ENCODE results near the gene SMAD2. TPM values are rescaled to one million over a fixed set of nuclear protein-coding genes. Genes with fewer than 3 reads are reported as not detected.
"Not testable (repeated sequence)": the region's sequence is repeated elsewhere in the genome, so short reads cannot be mapped to it uniquely, and the experiment has no call there.

The SMAD2 gene
- 100 to 1,000 TPM in 1 of 2 donors, 10 to 100 TPM in 1; 92.1 to 102 TPM for total RNA-seq

DNA sequence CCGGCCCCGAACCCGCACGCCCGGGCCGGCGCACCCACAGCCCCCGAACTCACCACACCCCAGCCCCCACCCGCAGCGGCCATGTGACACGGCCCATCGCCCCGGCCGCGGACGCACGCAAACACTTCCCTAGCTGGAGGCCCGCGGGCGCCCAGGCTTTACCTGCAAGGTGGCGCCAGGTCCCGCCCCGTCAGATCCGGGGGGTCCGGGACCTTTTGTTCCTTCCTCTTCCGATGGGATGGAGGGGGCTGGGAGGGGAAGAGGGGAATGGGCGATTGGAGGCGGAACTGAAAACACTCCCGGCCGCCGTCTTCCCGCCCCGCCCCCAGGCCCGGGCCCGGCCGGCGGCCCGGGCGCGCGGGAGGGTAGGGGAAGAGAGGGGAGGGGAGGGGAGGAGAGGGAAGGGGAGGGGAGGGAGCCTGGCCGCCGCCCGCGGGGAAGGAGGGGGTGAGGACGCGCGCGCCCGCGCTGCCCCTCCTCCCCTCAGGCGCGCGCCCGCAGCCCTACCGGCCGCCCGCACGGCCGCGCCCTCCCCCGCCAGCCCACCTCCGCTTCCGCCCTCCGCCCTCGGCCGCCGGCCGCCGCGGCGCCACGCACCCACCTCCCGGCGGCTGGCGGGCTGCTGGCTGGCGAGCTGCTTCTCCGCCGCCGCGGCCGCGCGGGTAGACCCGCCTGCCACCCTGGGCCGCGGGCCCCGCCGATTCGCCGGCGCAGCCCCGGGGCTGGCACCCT, at the start of gene SMAD2:
TSS of gene SMAD2 (minus strand) at position 461 of the 732 bp plus-strand sequence. CDS start 33,903 bp downstream, outside the sequence.
- Mint-ChIP-seq H3K9me3 (no peaks in the 10 kb centered on the region), H3K36me3 (no peaks in the 10 kb centered on the region), H3K27me3 (peaks cover 0 to 3% of the 10 kb centered on the region in 2 donors), H3K4me1 (ENCODE audit: low read depth in 2 of 2) (peaks cover 43 to 44% of the 10 kb centered on the region in 2 donors), H3K27ac (peak within 1 kb of the TSS; percentile 44 to 83), H3K4me3 (peak within 1 kb of the TSS; percentile 95)
- DNase-seq (ENCODE audit: low spot score) (peak; percentile 92), ATAC-seq (peak; percentile 85 to 89)

DNA sequence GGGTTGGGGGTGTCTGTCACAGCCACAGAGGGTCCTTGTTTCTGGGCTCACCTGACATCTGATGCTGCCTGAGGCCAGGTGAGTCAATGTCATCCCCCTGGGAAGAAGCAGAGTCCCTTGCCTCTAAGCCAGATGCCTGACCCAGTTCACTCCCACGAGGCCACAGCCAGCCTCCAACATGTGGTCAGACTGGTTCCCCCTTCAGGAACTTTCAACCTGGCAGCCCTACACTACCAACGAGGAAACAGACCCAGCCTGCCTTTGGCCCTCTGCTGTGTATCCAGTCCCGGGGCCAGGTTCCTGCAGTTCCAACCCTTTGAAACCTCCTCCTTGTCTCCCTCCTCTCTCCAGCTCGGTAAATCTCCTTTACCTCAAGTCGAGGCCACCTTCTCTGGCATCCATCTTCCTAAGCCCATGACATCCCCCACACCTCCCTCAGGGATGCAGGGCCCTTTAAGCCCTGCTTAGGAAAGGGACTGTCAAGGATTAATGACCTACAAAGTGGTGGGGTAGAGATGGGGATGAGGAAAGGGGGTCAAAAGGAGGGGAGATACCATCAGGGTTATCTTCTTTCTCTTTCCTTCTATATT, 49.2 kb upstream of the SMAD2 start:
- no peaks in the 10 kb centered on the region for H3K9me3 Mint-ChIP-seq
- ATAC-seq (no peak), DNase-seq (ENCODE audit: low spot score) (no peak)
- H3K36me3 Mint-ChIP-seq, result no peaks in the 10 kb centered on the region
- no peaks in the 10 kb centered on the region for H3K4me1 Mint-ChIP-seq (ENCODE audit: low read depth in 2 of 2)
- peaks cover 0 to 8% of the 10 kb centered on the region in 2 donors for H3K27me3 Mint-ChIP-seq
- no peak overlapping the region for H3K4me3 Mint-ChIP-seq
- H3K27ac Mint-ChIP-seq, result no peak overlapping the region

DNA sequence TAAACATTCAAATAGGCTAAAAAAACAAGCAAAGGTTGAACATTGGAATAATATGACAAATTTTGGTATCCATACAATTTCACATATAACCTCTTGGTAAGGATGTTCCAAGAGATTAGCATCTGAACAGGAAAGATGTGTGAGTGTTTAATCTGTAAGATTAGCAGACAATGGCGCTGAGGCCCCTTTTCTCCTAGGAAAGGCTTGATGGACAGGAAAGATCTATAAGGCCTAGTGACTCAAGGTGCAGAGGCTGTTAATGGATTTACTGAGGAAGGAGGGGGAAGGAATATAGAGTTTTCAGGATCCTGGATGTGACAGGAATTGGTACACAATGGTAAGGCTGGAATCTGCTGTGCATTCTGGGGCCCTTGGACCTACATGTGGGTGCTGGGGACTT, 48.1 kb upstream of the SMAD2 start:
- Mint-ChIP-seq H3K36me3 (no peaks in the 10 kb centered on the region), H3K4me3 (no peak overlapping the region), H3K27me3 (peaks cover 7 to 14% of the 10 kb centered on the region in 2 donors), H3K9me3 (no peaks in the 10 kb centered on the region), H3K4me1 (ENCODE audit: low read depth in 2 of 2) (no peaks in the 10 kb centered on the region), H3K27ac (no peak overlapping the region)
- no peak for ATAC-seq
- DNase-seq (ENCODE audit: low spot score), result no peak

DNA sequence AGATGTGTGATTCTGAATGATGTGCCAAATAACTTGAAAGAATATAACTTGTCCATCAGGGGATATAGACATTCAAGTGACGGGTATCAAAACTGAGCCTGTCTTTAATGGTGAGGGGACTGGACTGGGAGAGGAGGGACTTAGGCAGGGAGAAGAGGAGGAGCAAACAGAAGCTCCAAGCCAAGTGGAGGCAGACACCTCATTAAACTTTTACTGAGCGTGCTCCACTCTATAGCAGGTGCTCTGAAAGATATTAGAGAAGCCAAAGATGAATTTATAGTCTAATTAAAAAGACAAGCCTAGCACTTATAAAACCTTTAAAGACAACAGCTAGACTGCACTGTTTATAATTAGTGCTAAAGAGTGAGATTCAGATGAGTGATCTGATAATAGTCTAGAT, 47.7 kb upstream of the SMAD2 start:
- no peak for ATAC-seq
- no peaks in the 10 kb centered on the region for H3K9me3 Mint-ChIP-seq
- H3K4me1 Mint-ChIP-seq (ENCODE audit: low read depth in 2 of 2), result no peaks in the 10 kb centered on the region

DNA sequence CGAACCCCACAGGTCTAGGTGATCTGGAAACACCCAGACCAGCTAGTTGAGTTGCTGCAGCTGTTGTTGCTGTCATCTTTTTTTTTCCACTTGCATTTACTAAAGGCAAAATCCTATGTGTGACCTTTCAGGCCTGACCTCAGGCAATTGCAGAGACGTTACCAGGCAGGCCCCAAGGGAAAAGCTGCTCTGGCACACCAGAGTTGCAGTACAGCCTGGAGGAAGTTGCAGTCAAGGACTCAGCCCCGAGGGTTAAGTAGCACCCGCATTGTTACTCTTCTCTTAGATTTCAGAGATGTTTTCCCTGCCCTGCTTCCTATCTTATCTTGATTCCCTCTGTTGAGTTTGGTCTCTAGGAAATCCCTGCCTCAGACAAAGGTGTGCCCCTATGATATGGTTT, 45.2 kb upstream of the SMAD2 start:
- no peak overlapping the region for H3K27ac Mint-ChIP-seq
- peaks cover 0 to 7% of the 10 kb centered on the region in 2 donors for H3K4me1 Mint-ChIP-seq (ENCODE audit: low read depth in 2 of 2)
- ATAC-seq (no peak), DNase-seq (ENCODE audit: low spot score) (no peak)
- H3K9me3 Mint-ChIP-seq, result no peaks in the 10 kb centered on the region
- peaks cover 15 to 26% of the 10 kb centered on the region in 2 donors for H3K27me3 Mint-ChIP-seq
- H3K4me3 Mint-ChIP-seq, result no peak overlapping the region
- H3K36me3 Mint-ChIP-seq, result no peaks in the 10 kb centered on the region

More for the DNA sequence above, 47.7 kb upstream of the SMAD2 start:
- Mint-ChIP-seq H3K36me3 (no peaks in the 10 kb centered on the region), H3K4me3 (no peak overlapping the region), H3K27ac (no peak overlapping the region), H3K27me3 (peaks cover 9 to 16% of the 10 kb centered on the region in 2 donors)
- no peak for DNase-seq (ENCODE audit: low spot score)

DNA sequence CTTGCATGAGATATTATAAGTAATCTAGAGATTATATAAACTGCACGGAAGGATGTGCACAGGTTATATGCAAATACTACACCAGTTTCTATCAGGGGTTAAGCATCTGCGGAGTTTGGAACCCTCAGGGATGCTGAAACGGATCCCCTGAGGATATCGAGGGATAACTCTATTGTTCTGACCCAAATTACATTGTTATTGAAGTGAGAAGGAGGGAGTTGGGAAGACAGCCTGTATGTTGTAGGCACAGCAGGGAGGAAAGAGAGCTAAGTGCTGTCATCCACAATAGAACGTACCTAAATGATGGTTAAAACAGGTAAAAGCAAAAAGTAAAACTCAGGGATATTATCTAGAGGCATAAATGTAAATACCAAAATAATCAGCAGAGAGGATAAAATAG, 44.6 kb upstream of the SMAD2 start:
- Mint-ChIP-seq H3K27me3 (peaks cover 15 to 26% of the 10 kb centered on the region in 2 donors), H3K36me3 (no peaks in the 10 kb centered on the region), H3K4me1 (ENCODE audit: low read depth in 2 of 2) (peaks cover 0 to 11% of the 10 kb centered on the region in 2 donors), H3K27ac (no peak overlapping the region), H3K9me3 (no peaks in the 10 kb centered on the region), H3K4me3 (no peak overlapping the region)
- ATAC-seq (no peak), DNase-seq (ENCODE audit: low spot score) (no peak)

DNA sequence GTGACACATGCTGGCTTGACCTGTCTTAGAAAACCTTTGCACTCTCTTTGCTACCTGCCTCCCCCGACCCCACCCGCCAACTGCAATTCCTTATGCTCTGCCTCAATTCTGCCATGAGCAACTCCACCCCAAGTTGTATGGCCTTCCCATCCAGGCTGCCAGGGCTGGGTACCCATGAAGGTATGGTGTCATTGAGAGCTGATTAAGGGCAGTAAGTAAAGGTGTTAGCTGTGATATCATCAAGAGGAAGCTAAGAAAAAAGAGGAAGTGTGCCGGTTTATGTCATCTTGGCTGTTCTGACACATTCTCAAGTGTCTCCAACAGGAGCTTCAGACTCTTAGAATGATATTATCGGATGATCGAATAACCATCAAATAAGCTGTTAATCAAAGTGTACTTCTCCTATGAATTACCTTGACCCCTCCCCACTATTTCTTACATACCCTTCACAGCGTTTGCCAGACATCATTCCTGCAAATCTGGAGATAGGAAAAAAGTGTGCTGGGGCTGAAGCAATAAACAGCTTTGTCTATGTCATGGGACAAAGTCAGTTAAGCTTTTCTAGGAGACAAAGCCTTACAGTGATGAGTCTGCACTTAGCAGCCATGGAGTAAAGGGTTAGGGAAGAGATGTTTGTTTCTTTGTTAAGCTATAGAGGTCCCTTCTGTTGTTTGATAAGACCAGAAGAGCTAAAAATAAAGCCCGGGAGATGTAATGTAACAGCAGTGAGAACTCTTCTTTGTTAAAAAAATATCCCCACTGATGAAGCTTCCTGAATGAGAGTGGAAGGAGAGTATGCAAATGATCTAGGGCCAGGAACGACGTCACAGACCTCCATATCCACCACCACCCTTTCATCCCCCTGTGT, 40.4 kb upstream of the SMAD2 start:
- DNase-seq (ENCODE audit: low spot score), result no peak
- peaks cover 0 to 12% of the 10 kb centered on the region in 2 donors for H3K4me1 Mint-ChIP-seq (ENCODE audit: low read depth in 2 of 2)
- H3K36me3 Mint-ChIP-seq, result no peaks in the 10 kb centered on the region
- H3K9me3 Mint-ChIP-seq, result no peaks in the 10 kb centered on the region
- H3K4me3 Mint-ChIP-seq, result no peak overlapping the region
- H3K27ac Mint-ChIP-seq, result no peak overlapping the region
- H3K27me3 Mint-ChIP-seq, result peaks cover 15 to 19% of the 10 kb centered on the region in 2 donors
- ATAC-seq, result no peak

DNA sequence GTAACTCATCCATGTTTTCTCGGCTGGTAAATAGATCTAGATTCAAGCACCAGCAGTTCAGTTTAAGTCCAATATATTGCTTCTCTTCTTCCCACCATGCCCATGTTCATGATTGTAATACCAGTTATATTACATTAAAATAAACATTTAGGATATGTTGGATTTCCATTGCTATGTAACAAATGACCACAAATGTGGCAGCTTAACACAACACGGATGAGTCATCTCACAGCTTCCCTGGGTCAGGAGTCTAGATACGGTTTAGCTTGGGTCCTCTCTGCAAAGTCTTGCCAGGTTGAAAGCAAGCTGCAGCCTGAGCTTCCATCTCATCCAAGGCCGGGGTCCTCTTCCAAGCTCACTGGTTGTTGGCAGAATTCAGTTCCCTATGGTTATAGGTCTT, 39.4 kb upstream of the SMAD2 start:
- H3K4me1 Mint-ChIP-seq (ENCODE audit: low read depth in 2 of 2), result peaks cover 0 to 12% of the 10 kb centered on the region in 2 donors
- no peak overlapping the region for H3K4me3 Mint-ChIP-seq
- peaks cover 15 to 18% of the 10 kb centered on the region in 2 donors for H3K27me3 Mint-ChIP-seq
- no peaks in the 10 kb centered on the region for H3K36me3 Mint-ChIP-seq
- no peak overlapping the region for H3K27ac Mint-ChIP-seq
- no peaks in the 10 kb centered on the region for H3K9me3 Mint-ChIP-seq
- ATAC-seq, result no peak
- DNase-seq (ENCODE audit: low spot score), result no peak

DNA sequence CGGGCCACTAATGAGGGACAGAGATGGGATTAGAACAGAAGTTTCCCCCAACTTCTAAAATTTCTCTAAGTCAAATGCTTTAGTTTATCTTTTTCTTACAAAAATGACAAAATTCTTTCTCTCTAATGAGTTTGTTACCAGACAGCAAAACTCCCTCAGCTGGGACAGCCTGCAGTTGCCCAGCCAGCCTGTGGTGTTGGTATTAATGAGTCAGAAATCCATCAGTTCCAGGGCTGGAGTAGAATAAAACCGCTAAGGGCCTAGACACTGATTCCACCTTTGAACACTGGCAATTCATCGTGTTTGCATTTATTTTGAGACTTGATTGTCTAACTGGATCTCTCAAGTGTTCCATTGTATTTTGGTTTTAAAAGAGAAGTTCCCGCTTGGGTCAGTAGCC, 38.3 kb upstream of the SMAD2 start:
- no peak overlapping the region for H3K4me3 Mint-ChIP-seq
- H3K4me1 Mint-ChIP-seq (ENCODE audit: low read depth in 2 of 2), result peaks cover 0 to 12% of the 10 kb centered on the region in 2 donors
- DNase-seq (ENCODE audit: low spot score) (no peak), ATAC-seq (no peak)
- H3K36me3 Mint-ChIP-seq, result no peaks in the 10 kb centered on the region
- H3K27ac Mint-ChIP-seq, result no peak overlapping the region
- H3K9me3 Mint-ChIP-seq, result no peaks in the 10 kb centered on the region
- peaks cover 8 to 13% of the 10 kb centered on the region in 2 donors for H3K27me3 Mint-ChIP-seq

DNA sequence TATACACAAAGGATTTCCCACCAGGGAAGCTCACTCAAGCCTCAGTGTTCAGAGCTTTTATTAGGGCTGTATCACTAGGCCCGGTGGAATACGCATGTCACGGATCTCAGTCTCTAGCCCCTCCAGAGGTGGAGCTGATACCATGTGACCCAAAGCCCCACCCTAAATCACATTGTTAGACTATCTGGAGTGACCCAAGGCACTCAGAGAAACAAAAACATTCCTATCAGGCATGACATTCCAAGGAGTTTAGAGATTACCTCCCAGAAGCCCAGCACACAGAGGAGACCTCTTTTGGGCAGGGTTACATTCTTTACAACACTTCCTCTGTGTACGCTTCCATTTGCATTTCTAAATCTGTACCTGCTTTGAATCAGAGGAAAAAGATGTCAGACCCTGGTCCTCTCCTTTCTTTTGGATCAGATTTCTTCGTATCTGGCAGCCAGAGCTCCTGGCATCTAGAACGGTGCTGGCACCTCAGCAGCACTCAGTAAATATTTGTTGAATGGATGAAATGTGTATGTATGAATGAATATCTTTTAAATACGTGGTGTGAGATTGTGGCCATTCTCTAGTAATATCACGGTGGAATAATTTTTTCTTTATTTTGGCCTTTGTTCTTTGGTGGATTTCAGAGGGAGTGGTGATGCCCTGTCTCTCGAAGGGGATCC, 37.7 kb upstream of the SMAD2 start:
- Mint-ChIP-seq H3K4me1 (ENCODE audit: low read depth in 2 of 2) (peaks cover 0 to 12% of the 10 kb centered on the region in 2 donors), H3K9me3 (no peaks in the 10 kb centered on the region), H3K27me3 (peaks cover 5 to 10% of the 10 kb centered on the region in 2 donors), H3K27ac (no peak overlapping the region), H3K36me3 (no peaks in the 10 kb centered on the region), H3K4me3 (no peak overlapping the region)
- DNase-seq (ENCODE audit: low spot score) (no peak), ATAC-seq (no peak)

DNA sequence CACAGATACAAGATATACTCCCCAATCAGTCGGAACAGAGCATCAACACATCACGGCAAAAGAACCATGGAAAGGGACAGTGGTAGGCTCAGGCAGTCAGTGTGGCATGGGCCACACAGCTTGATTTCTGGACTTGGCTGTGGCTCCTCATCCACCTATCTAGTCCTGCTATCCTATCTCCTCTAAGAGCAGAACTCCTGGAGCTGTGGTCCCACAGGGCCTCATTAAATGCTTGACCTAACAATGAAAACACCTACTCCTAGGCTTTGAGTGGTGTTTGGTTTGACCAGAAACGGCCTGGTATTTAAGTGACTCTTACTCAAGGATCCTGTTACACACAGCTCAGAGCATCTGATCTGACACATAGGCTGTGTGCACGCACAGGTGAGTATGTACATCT, 33.6 kb upstream of the SMAD2 start:
- ATAC-seq, result no peak
- Mint-ChIP-seq H3K4me3 (no peak overlapping the region), H3K36me3 (peaks cover 23% of the 10 kb centered on the region), H3K27me3 (peaks cover 0 to 4% of the 10 kb centered on the region in 2 donors), H3K9me3 (peaks cover 15% of the 10 kb centered on the region), H3K4me1 (ENCODE audit: low read depth in 2 of 2) (peaks cover 0 to 3% of the 10 kb centered on the region in 2 donors), H3K27ac (no peak overlapping the region)
- DNase-seq (ENCODE audit: low spot score), result no peak

DNA sequence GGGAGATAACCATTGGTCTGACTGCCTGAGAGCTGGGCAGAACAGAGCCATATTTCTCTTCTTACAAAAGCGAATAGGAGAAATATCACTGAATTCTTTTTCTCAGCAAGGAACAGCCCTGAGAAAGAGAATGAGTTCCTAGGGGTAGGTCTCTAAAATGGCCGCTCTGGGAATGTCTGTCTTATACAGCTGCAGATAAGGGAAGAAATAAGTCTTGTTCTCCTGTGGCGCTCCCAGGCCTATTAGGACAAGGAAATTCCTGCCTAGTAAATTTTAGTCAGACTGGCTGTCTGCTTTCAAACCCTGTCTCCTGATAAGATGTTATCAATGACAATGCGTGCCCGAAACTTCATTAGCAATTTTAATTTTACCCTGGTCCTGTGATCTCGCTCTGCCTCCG, 30.5 kb upstream of the SMAD2 start:
- ATAC-seq; H3K27ac Mint-ChIP-seq; H3K4me1 Mint-ChIP-seq (ENCODE audit: low read depth in 2 of 2); H3K27me3 Mint-ChIP-seq; DNase-seq (ENCODE audit: low spot score); H3K4me3 Mint-ChIP-seq: not testable (repeated sequence)
- Mint-ChIP-seq H3K9me3 (peaks cover 15% of the 10 kb centered on the region), H3K36me3 (peaks cover 23% of the 10 kb centered on the region)

DNA sequence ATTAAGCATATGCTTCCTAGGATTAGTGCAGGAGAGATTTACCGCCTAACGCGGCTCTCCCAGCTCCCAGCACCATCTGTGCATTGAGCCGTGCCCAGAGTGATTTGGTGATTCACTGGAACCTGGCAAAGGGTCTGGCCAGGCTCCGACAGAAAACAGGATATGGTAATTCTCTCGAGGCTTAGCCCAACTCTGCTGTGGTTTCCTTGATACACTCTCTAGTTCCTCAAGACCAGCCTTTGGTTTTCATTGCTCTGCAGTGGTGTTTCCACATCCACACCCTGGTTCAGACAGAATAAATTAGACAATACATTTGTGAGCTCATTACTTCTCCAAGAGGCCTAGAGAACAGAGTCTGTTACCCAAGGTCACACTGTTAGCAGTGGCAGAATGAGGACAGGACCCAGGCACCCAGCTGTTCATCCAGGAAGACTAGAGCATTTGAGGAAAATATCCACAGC, 23.0 kb upstream of the SMAD2 start:
- Mint-ChIP-seq H3K27me3 (peaks cover 0 to 4% of the 10 kb centered on the region in 2 donors), H3K4me1 (ENCODE audit: low read depth in 2 of 2) (peaks cover 15 to 22% of the 10 kb centered on the region in 2 donors), H3K4me3 (peak overlapping the region; percentile 16), H3K9me3 (no peaks in the 10 kb centered on the region), H3K36me3 (no peaks in the 10 kb centered on the region), H3K27ac (peak overlapping the region; percentile 38 to 41)
- peak; percentile 62 for DNase-seq (ENCODE audit: low spot score)
- ATAC-seq, result peak; percentile 92 to 93

Data from natural killer cell treated with Interleukin-12 subunit alpha and Interleukin-12 subunit beta and Interleukin-15 and Interleukin-18, amount 100 ng/mL, for 72 hours (primary cell).